Activated CD8-positive, alpha-beta memory T cell treated with anti-CD3 and anti-CD28 coated beads for 4 hours (primary cell): Measurements from ENCODE around the gene RNF151.
"Not testable (repeated sequence)": the region's sequence is repeated elsewhere in the genome, so short reads cannot be mapped to it uniquely, and the experiment has no call there.

ENCODE experiments used
- DNase-seq, 2 donors: peaks; one replicate each; pipeline ENCODE4 v3.0.0-alpha.2; 2020; ENCODE audit warnings: low read depth in 2 of 2

RNF151 gene

GRCh38 chr16:1938910-1939309, 27.7 kb upstream of the RNF151 start:
- DNase-seq = no peak

GRCh38 chr16:1939833-1940232, 26.8 kb upstream of the RNF151 start:
- DNase-seq = not testable (repeated sequence)

GRCh38 chr16:1940273-1941161, 26.1 kb upstream of the RNF151 start:
- no peak for DNase-seq

GRCh38 chr16:1941162-1942046, 25.3 kb upstream of the RNF151 start:
- DNase-seq = no peak

- no peak for DNase-seq
Observed at GRCh38 chr16:1942047-1942809, 24.4 kb upstream of the RNF151 start.

- DNase-seq = peak; percentile 97 to 98
Observed at GRCh38 chr16:1942810-1943726, 23.6 kb upstream of the RNF151 start, which contains the start of gene MSRB1. Gene MSRB1, minus strand, starts transcription at chr16:1943199. Its CDS starts 43 bp downstream, at chr16:1943156.

- no peak for DNase-seq
Observed at GRCh38 chr16:1944612-1945199, 21.9 kb upstream of the RNF151 start.

GRCh38 chr16:1945559-1946391, 20.9 kb upstream of the RNF151 start:
- DNase-seq = no peak

GRCh38 chr16:1946495-1947368, 19.9 kb upstream of the RNF151 start:
- no peak for DNase-seq

- no peak for DNase-seq
Observed at GRCh38 chr16:1947369-1947670, 19.3 kb upstream of the RNF151 start.

GRCh38 chr16:1949507-1949906, 17.1 kb upstream of the RNF151 start:
- DNase-seq = no peak

- no peak for DNase-seq
Observed at GRCh38 chr16:1950047-1950446, 16.6 kb upstream of the RNF151 start.

GRCh38 chr16:1950559-1950958, 16.1 kb upstream of the RNF151 start:
- no peak for DNase-seq

GRCh38 chr16:1953734-1954133, 12.9 kb upstream of the RNF151 start:
- DNase-seq = no peak

- DNase-seq = not testable (repeated sequence)
Observed at GRCh38 chr16:1957434-1958142, 9.1 kb upstream of the RNF151 start.

GRCh38 chr16:1958143-1958491, 8.5 kb upstream of the RNF151 start:
- DNase-seq = not testable (repeated sequence)

GRCh38 chr16:1958715-1959268, 7.9 kb upstream of the RNF151 start:
- DNase-seq = no peak
